HepG2 (cell line): ENCODE measurements around the gene JPH4. TPM values are rescaled to one million over a fixed set of nuclear protein-coding genes. Genes with fewer than 3 reads are reported as not detected.

Experiments
- FOSL2 ChIP-seq: sonication (generic); formaldehyde crosslinking; IDR thresholded peaks from 2 replicates; pipeline ENCODE4 v1.4.0; 2020; ENCODE audit warnings: missing genetic modification reagents
- FOXA1 ChIP-seq, 2 experiments: fragments of 450-650 bp in 1 of 2; sonication (generic) in 1 of 2; formaldehyde crosslinking in 1 of 2; IDR thresholded peaks; 2 replicates each; pipeline versions ENCODE4 v1.4.0 to v1.6.1; 2016 to 2020; ENCODE audit warnings: missing genetic modification reagents in 1 of 2
- GABPA ChIP-seq, 2 experiments: IDR thresholded peaks; 2 replicates each; pipeline ENCODE4 v1.6.1; 2011 to 2016; ENCODE audit warnings: low read depth in 2 of 2, low read length in 1 of 2, missing biosample characterization in 1 of 2, missing genetic modification characterization in 1 of 2
- NCOA2 ChIP-seq: sonication (generic); formaldehyde crosslinking; IDR thresholded peaks from 2 replicates; pipeline ENCODE4 v1.8.0; 2022; ENCODE audit warnings: inconsistent platforms
- NR2F2 ChIP-seq: IDR thresholded peaks from 2 replicates; pipeline ENCODE4 v1.6.1; 2012; ENCODE audit warnings: low read depth, inconsistent platforms, borderline replicate concordance
- PHF8 ChIP-seq: sonication (generic); formaldehyde crosslinking; IDR thresholded peaks from 2 replicates; pipeline ENCODE4 v1.5.0; 2020; ENCODE audit warnings: missing genetic modification reagents
- PRDM15 ChIP-seq: sonication (generic); formaldehyde crosslinking; IDR thresholded peaks from 2 replicates; pipeline ENCODE4 v1.4.0; 2020; ENCODE audit warnings: missing genetic modification reagents
- SNAPC4 ChIP-seq: sonication (generic); formaldehyde crosslinking; IDR thresholded peaks from 2 replicates; pipeline ENCODE4 v1.4.0; 2020; ENCODE audit warnings: mild to moderate bottlenecking, missing genetic modification reagents
- U2AF2 ChIP-seq: fragments of 200-400 bp; formaldehyde crosslinking; IDR thresholded peaks from 2 replicates; pipeline ENCODE4 v1.6.1; 2017; ENCODE audit warnings: low read depth, mild to moderate bottlenecking, low read length
- ZNF274 ChIP-seq: sonication (generic); formaldehyde crosslinking; IDR thresholded peaks from 2 replicates; pipeline ENCODE4 v1.5.1; 2020; ENCODE audit warnings: mild to moderate bottlenecking, missing genetic modification reagents
- ZNF572 ChIP-seq: sonication (generic); formaldehyde crosslinking; IDR thresholded peaks from 2 replicates; pipeline ENCODE4 v1.5.1; 2020; ENCODE audit warnings: mild to moderate bottlenecking, missing genetic modification reagents
- ZNF646 ChIP-seq: sonication (generic); formaldehyde crosslinking; IDR thresholded peaks from 2 replicates; pipeline ENCODE4 v1.9.0; 2021; ENCODE audit warnings: mild to moderate bottlenecking, missing genetic modification reagents
- ZNF772 ChIP-seq: sonication (generic); formaldehyde crosslinking; IDR thresholded peaks from 2 replicates; pipeline ENCODE4 v1.5.0; 2020; ENCODE audit warnings: mild to moderate bottlenecking, missing genetic modification reagents
- polyA plus RNA-seq, 8 experiments: library from polyadenylated mRNA; depleted of rRNA in 3 of 8; stranded (reverse) in 7 of 8; unstranded in 1 of 8; fragments of >200 nt; fragmentation: Illumina TruSeq in 4 of 8; extraction: Trizol in 4 of 8; gene quantifications; 2 replicates each; pipeline versions ENCODE4 v1.2.1 to v1.2.3, GENCODE V29; 2011 to 2016; ENCODE audit warnings: low read depth in 4 of 8, missing spikeins in 1 of 8, mixed read lengths in 1 of 8; ENCODE audit not compliant: insufficient read depth in 1 of 8
- total RNA-seq, 5 experiments: library from RNA; depleted of rRNA; stranded (reverse); fragments of >200 nt; fragmentation: Illumina TruSeq; extraction: Trizol; gene quantifications; 2 replicates each; pipeline ENCODE4 v1.2.3, GENCODE V29; 2016; ENCODE audit warnings: low read depth in 1 of 5

JPH4 gene
- total and polyA plus RNA-seq, 2 of the 13 experiments (the other 11 are each of a cell fraction or from before 2014, with no cell fraction given) = 0.08 to 0.22 TPM

- TF ChIP-seq PRDM15 (CRISPR knock-in tag) = no peak
- peak; percentile 41; the same call in 1 of the 2 replicates for TF ChIP-seq ZNF572 (CRISPR knock-in tag)
- TF ChIP-seq ZNF274 = peak; percentile 35; the same call in 1 of the 2 replicates
- no peak for TF ChIP-seq NCOA2 (CRISPR knock-in tag)
- TF ChIP-seq FOXA1 (IDR thresholded peaks at IDR 0.05) = no peak
- TF ChIP-seq FOXA1 (CRISPR knock-in tag; IDR thresholded peaks at IDR 0.05) = no peak
- TF ChIP-seq NR2F2 = no peak
- TF ChIP-seq FOSL2 (CRISPR knock-in tag) = no peak
- peak; percentile 14; the same call in 1 of the 2 replicates for TF ChIP-seq PHF8 (CRISPR knock-in tag)
- no peak for TF ChIP-seq GABPA (IDR thresholded peaks at IDR 0.05; ENCODE audit: low read depth, low read length)
- TF ChIP-seq GABPA (CRISPR knock-in tag; IDR thresholded peaks at IDR 0.05; ENCODE audit: low read depth) = no peak
- no peak for TF ChIP-seq U2AF2
- TF ChIP-seq ZNF772 (CRISPR knock-in tag) = no peak
- no peak for TF ChIP-seq SNAPC4 (CRISPR knock-in tag)
- TF ChIP-seq ZNF646 (CRISPR knock-in tag) = no peak
Measured at GRCh38 chr14:23561873-23562821, 16.4 kb downstream of the JPH4 start (continued).
